Measurements from ENCODE around the gene RPA1.
"Not testable (repeated sequence)": the region's sequence is repeated elsewhere in the genome, so short reads cannot be mapped to it uniquely, and the experiment has no call there.

The RPA1 gene

GRCh38 chr17:1789936-1790335 lies 39.9 kb upstream of the RPA1 start:
- DNase-seq (ENCODE audit: extremely low read depth, low read depth), result no peak
- no peak for TF ChIP-seq CTCF (IDR thresholded peaks at IDR 0.05; ENCODE audit: low read depth, low read length)

GRCh38 chr17:1792495-1793446 lies 37.0 kb upstream of the RPA1 start:
- DNase-seq (ENCODE audit: extremely low read depth, low read depth), result no peak

GRCh38 chr17:1793447-1793806 lies 36.4 kb upstream of the RPA1 start:
- TF ChIP-seq CTCF (IDR thresholded peaks at IDR 0.05; ENCODE audit: low read depth, low read length), result no peak
- no peak for DNase-seq (ENCODE audit: extremely low read depth, low read depth)

More at GRCh38 chr17:1792495-1793446, 37.0 kb upstream of the RPA1 start:
- no peak for TF ChIP-seq CTCF (IDR thresholded peaks at IDR 0.05; ENCODE audit: low read depth, low read length)

DNA sequence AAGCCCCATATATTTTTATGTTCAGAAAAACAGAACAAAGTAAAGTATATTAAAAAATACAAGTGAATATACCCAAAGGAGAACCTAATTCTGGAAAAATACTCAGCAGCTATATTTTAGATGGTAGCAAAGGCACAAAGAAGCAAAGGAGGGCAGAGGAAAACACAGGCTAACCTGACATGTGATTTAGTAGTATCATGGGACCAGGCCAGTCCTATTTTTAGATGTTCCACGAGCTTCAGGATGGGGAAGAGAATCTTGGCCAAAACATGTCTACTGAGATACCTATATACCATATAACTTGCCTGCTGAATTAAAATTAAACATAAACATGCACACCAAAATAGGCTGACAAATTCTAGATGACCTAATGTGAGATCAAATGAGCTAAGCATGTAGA lies 33.0 kb upstream of the RPA1 start:
- no peak for TF ChIP-seq CTCF (IDR thresholded peaks at IDR 0.05; ENCODE audit: low read depth, low read length)
- DNase-seq (ENCODE audit: extremely low read depth, low read depth), result no peak

DNA sequence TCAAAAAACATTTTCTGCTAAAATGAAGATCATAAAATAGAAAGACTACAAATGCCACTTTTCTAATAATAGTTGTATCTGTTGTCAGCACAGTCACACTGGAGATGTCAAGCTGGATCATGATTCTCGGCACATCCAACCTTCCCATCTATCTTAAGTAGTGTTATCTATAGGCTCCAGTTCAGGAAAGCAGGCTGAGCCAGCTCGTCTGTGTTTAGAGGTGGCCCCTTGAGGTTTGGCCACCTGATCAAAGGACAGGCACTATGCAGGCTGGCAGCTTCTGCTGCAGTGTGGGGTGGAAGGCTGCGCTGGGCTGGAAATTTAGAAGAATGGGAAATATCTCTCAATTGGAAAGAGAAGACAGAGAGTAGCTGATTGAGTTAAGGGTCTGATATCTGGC lies 32.5 kb upstream of the RPA1 start:
- TF ChIP-seq CTCF (IDR thresholded peaks at IDR 0.05; ENCODE audit: low read depth, low read length), result no peak
- DNase-seq (ENCODE audit: extremely low read depth, low read depth), result no peak

DNA sequence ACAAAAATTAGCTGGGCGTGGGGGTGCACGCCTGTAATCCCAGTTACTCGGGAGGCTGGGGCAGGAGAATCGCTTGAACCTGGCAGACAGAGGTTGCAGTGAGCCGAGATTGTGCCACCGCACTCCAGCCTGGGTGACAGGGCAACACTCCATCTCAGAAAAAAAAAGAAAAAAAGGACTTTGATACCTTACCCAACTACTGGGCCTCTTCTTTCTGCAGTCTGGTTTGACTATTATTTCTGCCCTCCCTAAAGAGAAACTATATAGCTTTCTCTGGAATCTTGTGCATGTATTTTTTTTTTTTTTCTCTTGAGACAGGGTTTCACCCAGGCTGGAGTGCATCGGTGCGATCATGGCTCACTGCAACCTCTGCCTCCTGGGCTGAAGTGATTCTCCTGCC lies 32.0 kb upstream of the RPA1 start:
- DNase-seq (ENCODE audit: extremely low read depth, low read depth), result not testable (repeated sequence)

- no peak for TF ChIP-seq CTCF (IDR thresholded peaks at IDR 0.05; ENCODE audit: low read depth, low read length)
- DNase-seq (ENCODE audit: extremely low read depth, low read depth), result no peak
Measured at GRCh38 chr17:1800240-1800639, 29.6 kb upstream of the RPA1 start.

GRCh38 chr17:1800712-1801111 lies 29.1 kb upstream of the RPA1 start:
- no peak for DNase-seq (ENCODE audit: extremely low read depth, low read depth)
- TF ChIP-seq CTCF (IDR thresholded peaks at IDR 0.05; ENCODE audit: low read depth, low read length), result no peak

Measured in AG09319 (cell line).